SU-DHL-6 (cell line): Measurements from ENCODE around the gene P2RX3.

ENCODE experiments used
- H2AFZ ChIP-seq: fragments of 200-600 bp; sonication (generic); 2 replicates; pipeline ENCODE4 v1.6.1; 2014; ENCODE audit warnings: low read depth, mild to moderate bottlenecking, moderate library complexity, mixed read lengths, antibody characterized with exemption, low read length; ENCODE audit not compliant: severe bottlenecking
- H3F3A ChIP-seq: fragments of 200-600 bp; shearing (Covaris generic); 2 replicates; pipeline ENCODE4 v1.6.0; 2016; ENCODE audit warnings: antibody characterized with exemption, mild to moderate bottlenecking; ENCODE audit not compliant: insufficient read depth
- H3K27ac ChIP-seq: fragments of 200-600 bp; sonication (generic); 2 replicates; pipeline ENCODE4 v1.5.1; 2016; ENCODE audit warnings: low read depth, mild to moderate bottlenecking, low read length, moderate library complexity, mixed read lengths
- H3K27me3 ChIP-seq: fragments of 200-600 bp; sonication (generic), shearing (Covaris generic); 2 replicates; pipeline ENCODE4 v1.6.0; 2014; ENCODE audit warnings: mild to moderate bottlenecking, low read length
- H3K36me3 ChIP-seq: fragments of 200-600 bp; sonication (generic); 2 replicates; pipeline ENCODE4 v1.6.1; 2014; ENCODE audit warnings: mild to moderate bottlenecking, low read length, mixed read lengths
- H3K4me2 ChIP-seq: fragments of 300-600, 200-600 bp; shearing (Covaris generic), sonication (generic); 2 replicates; pipeline ENCODE4 v1.6.0; 2014; ENCODE audit warnings: low read length, low read depth, mild to moderate bottlenecking; ENCODE audit not compliant: poor library complexity, severe bottlenecking
- H3K4me3 ChIP-seq: fragments of 200-600 bp; sonication (generic); 2 replicates; pipeline ENCODE4 v1.5.1; 2014; ENCODE audit warnings: antibody characterized with exemption, low read length, mild to moderate bottlenecking, mixed read lengths; ENCODE audit not compliant: insufficient read depth, poor library complexity, severe bottlenecking
- H3K79me2 ChIP-seq: fragments of 200-600 bp; sonication (generic); 2 replicates; pipeline ENCODE4 v1.6.1; 2014; ENCODE audit warnings: mild to moderate bottlenecking, low read length, moderate library complexity; ENCODE audit not compliant: insufficient read depth
- H3K9ac ChIP-seq: fragments of 200-600 bp; sonication (generic); 2 replicates; pipeline ENCODE4 v1.7.0; 2014; ENCODE audit warnings: mild to moderate bottlenecking, low read length
- H3K9me2 ChIP-seq: fragments of 200-600 bp; sonication (generic); replicated peaks from 2 replicates; pipeline ENCODE4 v1.6.1; 2014; ENCODE audit warnings: low read length; ENCODE audit not compliant: insufficient read depth
- H3K9me3 ChIP-seq: fragments of 200-600 bp; sonication (generic); 2 replicates; pipeline ENCODE4 v1.6.1; 2014; ENCODE audit warnings: low read length, mixed read lengths; ENCODE audit not compliant: insufficient read depth
- H4K20me1 ChIP-seq: fragments of 200-600 bp; sonication (generic); 2 replicates; pipeline ENCODE4 v1.6.1; 2014; ENCODE audit warnings: low read depth, mild to moderate bottlenecking, antibody characterized with exemption, low read length, moderate library complexity, mixed read lengths
- EZH2phosphoT487 ChIP-seq: fragments of 200-600 bp; sonication (generic), shearing (Covaris generic); conservative IDR thresholded peaks from 2 replicates; pipeline ENCODE4 v1.6.1; 2018; ENCODE audit warnings: mild to moderate bottlenecking, antibody characterized with exemption, low read length, moderate library complexity, mixed read lengths
- TF ChIP-seq, protein P1 (sequence below): fragments of 200-600 bp; sonication (generic); IDR thresholded peaks from one replicate; pipeline ENCODE4 v1.5.1; 2017; ENCODE audit warnings: antibody characterized with exemption, mild to moderate bottlenecking, low read length, moderate library complexity; ENCODE audit not compliant: insufficient read depth, poor library complexity, severe bottlenecking

Gene P2RX3

DNA sequence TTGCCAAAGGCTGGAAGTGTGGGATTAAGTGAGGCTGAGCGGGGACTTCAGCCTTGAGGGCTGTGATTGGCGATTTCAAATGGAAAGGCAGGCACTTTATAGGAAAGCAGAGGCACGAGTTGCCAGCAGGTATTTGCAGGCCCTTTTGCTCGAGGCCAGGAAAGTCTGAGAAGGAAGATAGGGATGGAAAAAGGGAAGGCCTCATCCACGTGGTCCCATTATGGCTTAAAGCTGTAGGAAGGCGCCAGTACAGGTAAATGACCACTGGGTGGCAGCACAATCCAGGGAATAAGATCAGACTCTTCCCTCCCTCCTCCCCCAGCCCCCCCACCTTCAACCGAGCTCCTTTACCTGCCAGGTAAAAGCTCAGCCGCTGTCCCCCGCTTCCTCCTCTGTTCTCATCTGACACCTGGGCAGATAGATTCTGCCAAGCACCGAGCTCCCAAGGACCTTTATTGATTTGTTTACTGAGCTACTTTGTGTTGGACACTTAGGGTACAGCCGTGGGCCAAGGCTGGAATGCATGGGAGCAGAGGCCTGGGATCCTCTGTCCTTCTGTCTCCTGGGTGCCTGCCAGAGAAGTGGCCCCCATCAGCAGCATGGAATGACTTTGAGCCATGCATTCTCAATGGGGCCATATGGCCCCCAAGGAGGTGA is 7.5 kb downstream of the P2RX3 start:
- Histone ChIP-seq H3F3A (no peaks in the 10 kb centered on the region), H3K36me3 (no peaks in the 10 kb centered on the region), H3K4me2 (no peak overlapping the region), H3K9me3 (no peaks in the 10 kb centered on the region), H3K4me3 (no peak overlapping the region), H3K27me3 (no peaks in the 10 kb centered on the region), H3K79me2 (no peaks in the 10 kb centered on the region), H3K9ac (no peak overlapping the region), H3K9me2 (no peaks in the 10 kb centered on the region), H3K27ac (no peak overlapping the region), H4K20me1 (no peaks in the 10 kb centered on the region), H2AFZ (no peak overlapping the region)
- TF ChIP-seq, protein P1, sequence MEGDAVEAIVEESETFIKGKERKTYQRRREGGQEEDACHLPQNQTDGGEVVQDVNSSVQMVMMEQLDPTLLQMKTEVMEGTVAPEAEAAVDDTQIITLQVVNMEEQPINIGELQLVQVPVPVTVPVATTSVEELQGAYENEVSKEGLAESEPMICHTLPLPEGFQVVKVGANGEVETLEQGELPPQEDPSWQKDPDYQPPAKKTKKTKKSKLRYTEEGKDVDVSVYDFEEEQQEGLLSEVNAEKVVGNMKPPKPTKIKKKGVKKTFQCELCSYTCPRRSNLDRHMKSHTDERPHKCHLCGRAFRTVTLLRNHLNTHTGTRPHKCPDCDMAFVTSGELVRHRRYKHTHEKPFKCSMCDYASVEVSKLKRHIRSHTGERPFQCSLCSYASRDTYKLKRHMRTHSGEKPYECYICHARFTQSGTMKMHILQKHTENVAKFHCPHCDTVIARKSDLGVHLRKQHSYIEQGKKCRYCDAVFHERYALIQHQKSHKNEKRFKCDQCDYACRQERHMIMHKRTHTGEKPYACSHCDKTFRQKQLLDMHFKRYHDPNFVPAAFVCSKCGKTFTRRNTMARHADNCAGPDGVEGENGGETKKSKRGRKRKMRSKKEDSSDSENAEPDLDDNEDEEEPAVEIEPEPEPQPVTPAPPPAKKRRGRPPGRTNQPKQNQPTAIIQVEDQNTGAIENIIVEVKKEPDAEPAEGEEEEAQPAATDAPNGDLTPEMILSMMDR: peak; percentile 66
- no peak for TF ChIP-seq EZH2phosphoT487

DNA sequence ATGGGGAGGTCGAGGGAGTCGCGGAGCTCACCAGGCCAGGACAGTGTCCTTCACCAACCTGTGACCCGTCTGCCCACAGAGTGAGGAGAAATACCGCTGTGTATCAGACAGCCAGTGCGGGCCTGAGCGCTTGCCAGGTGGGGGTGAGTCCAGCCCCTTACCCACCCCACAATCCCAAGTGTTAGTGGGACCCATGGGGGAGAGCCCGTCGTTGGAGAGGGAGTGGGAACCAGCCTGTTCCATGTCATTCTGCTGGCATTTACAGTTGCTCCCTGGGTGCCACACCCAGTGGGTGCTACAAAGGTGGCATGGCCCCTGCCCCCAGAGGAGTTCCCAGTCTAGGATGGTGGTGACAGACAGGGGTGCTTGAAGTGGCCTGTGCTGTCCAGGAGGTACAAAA is 9.2 kb downstream of the P2RX3 start:
- no peaks in the 10 kb centered on the region for H3K36me3 ChIP-seq
- no peaks in the 10 kb centered on the region for H3K27me3 ChIP-seq
- no peaks in the 10 kb centered on the region; the same call in 1 of the 2 replicates for H3K9me3 ChIP-seq
- TF ChIP-seq, protein P1: no peak
- no peak for TF ChIP-seq EZH2phosphoT487
- no peak overlapping the region for H3K9ac ChIP-seq
- H3K4me3 ChIP-seq: no peak overlapping the region
- H3K4me2 ChIP-seq: no peak overlapping the region
- no peak overlapping the region for H3K27ac ChIP-seq
- H2AFZ ChIP-seq: no peak overlapping the region
- H3F3A ChIP-seq: no peaks in the 10 kb centered on the region
- no peaks in the 10 kb centered on the region for H3K79me2 ChIP-seq
- no peaks in the 10 kb centered on the region for H4K20me1 ChIP-seq
- no peaks in the 10 kb centered on the region for H3K9me2 ChIP-seq

DNA sequence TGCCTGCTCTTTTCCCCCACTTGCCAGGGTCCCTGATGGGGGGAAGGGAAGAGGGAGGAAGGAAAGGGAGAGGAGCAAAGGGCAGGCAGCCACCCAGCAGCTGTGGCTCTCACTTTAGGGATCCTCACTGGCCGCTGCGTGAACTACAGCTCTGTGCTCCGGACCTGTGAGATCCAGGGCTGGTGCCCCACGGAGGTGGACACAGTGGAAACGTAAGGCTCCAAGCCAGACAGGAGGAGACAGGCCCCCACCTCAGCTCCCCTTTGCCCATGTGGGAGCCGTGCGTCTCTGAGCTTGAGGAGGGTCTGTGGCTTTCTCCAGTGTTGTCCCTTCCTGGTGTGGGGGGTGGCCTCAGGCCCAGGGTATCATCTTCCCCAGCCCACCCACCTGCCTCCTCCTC is 9.9 kb downstream of the P2RX3 start:
- H3K36me3 ChIP-seq: no peaks in the 10 kb centered on the region
- H3K9ac ChIP-seq: no peak overlapping the region
- H3F3A ChIP-seq: no peaks in the 10 kb centered on the region
- H3K27ac ChIP-seq: no peak overlapping the region
- H3K9me2 ChIP-seq: no peaks in the 10 kb centered on the region
- H3K79me2 ChIP-seq: no peaks in the 10 kb centered on the region
- TF ChIP-seq, protein P1: no peak
- no peak for TF ChIP-seq EZH2phosphoT487
- H4K20me1 ChIP-seq: no peaks in the 10 kb centered on the region
- H3K9me3 ChIP-seq: no peaks in the 10 kb centered on the region; the same call in 1 of the 2 replicates
- no peaks in the 10 kb centered on the region for H3K27me3 ChIP-seq
- H2AFZ ChIP-seq: no peak overlapping the region
- H3K4me2 ChIP-seq: no peak overlapping the region
- no peak overlapping the region for H3K4me3 ChIP-seq
